Cardiac fibroblast (primary cell): ENCODE measurements around the gene GAS2L1.

Experiments
- DNase-seq, 2 donors: peaks; one replicate each; pipeline versions ENCODE4 v3.0.0 to v3.0.0-alpha.2; 2010; ENCODE audit warnings: low read depth in 2 of 2
- H3K4me3 ChIP-seq, 2 donors: replicated peaks in 1 of 2; 1 replicate in 1 of 2; 2 replicates in 1 of 2; pipeline ENCODE4 v1.5.1; 2011; ENCODE audit warnings: low read depth in 2 of 2, low read length in 2 of 2, mild to moderate bottlenecking in 2 of 2, moderate library complexity in 1 of 2
- CTCF ChIP-seq: IDR thresholded peaks from one replicate; pipeline ENCODE4 v1.5.1; 2011; ENCODE audit warnings: low read depth, mild to moderate bottlenecking, low read length, inconsistent platforms

GAS2L1 gene

GRCh38 chr22:29320546-29320945 is 14.1 kb downstream of the GAS2L1 start:
- no peak overlapping the region for H3K4me3 ChIP-seq
- DNase-seq: no peak
- TF ChIP-seq CTCF: peak; percentile 20

- no peak overlapping the region for H3K4me3 ChIP-seq
- no peak for DNase-seq
- no peak for TF ChIP-seq CTCF
Measured at GRCh38 chr22:29323641-29324040, 17.2 kb downstream of the GAS2L1 start.

GRCh38 chr22:29325356-29325755 is 18.9 kb downstream of the GAS2L1 start:
- no peak for TF ChIP-seq CTCF
- DNase-seq: no peak
- no peak overlapping the region for H3K4me3 ChIP-seq

GRCh38 chr22:29325785-29326315 is 19.4 kb downstream of the GAS2L1 start:
- DNase-seq: no peak
- no peak for TF ChIP-seq CTCF
- H3K4me3 ChIP-seq: no peak overlapping the region

GRCh38 chr22:29326481-29326880 is 20.0 kb downstream of the GAS2L1 start:
- no peak for DNase-seq
- no peak overlapping the region for H3K4me3 ChIP-seq
- TF ChIP-seq CTCF: no peak

- DNase-seq: no peak
- no peak overlapping the region for H3K4me3 ChIP-seq
Measured at GRCh38 chr22:29327089-29327764, 20.8 kb downstream of the GAS2L1 start.

More at GRCh38 chr22:29327089-29327764, 20.8 kb downstream of the GAS2L1 start:
- no peak for TF ChIP-seq CTCF
